Limb (tissue), 2 donors: Measurements from ENCODE around the gene TUT7.
"Not testable (repeated sequence)": the region's sequence is repeated elsewhere in the genome, so short reads cannot be mapped to it uniquely, and the experiment has no call there.

Source experiments
- DNase-seq, 2 donors: peaks; one replicate each; pipeline ENCODE4 v3.0.0-alpha.2; 2016; ENCODE audit errors: extremely low spot score in 2 of 2

TUT7 gene

GRCh38 chr9:86347991-86348390, 6.2 kb downstream of the TUT7 start:
- DNase-seq, result no peak

GRCh38 chr9:86344818-86345217, 9.4 kb downstream of the TUT7 start:
- no peak for DNase-seq

- no peak for DNase-seq
These were observed 11.9 kb downstream of the TUT7 start for GRCh38 chr9:86342269-86342668.

GRCh38 chr9:86341007-86341491, 13.2 kb downstream of the TUT7 start:
- DNase-seq, result no peak

- DNase-seq, result no peak
These were observed 13.7 kb downstream of the TUT7 start for GRCh38 chr9:86340356-86341006.

- no peak for DNase-seq
These were observed 16.6 kb downstream of the TUT7 start for GRCh38 chr9:86337469-86338108.

GRCh38 chr9:86336058-86336457, 18.2 kb downstream of the TUT7 start:
- DNase-seq, result no peak

GRCh38 chr9:86333651-86334050, 20.6 kb downstream of the TUT7 start:
- DNase-seq, result no peak

- no peak for DNase-seq
These were observed 24.0 kb downstream of the TUT7 start for GRCh38 chr9:86330186-86330585.

- DNase-seq, result no peak
These were observed 24.6 kb downstream of the TUT7 start for GRCh38 chr9:86329649-86330048.

GRCh38 chr9:86328156-86328555, 26.1 kb downstream of the TUT7 start:
- DNase-seq, result no peak

GRCh38 chr9:86326536-86326935, 27.7 kb downstream of the TUT7 start:
- no peak for DNase-seq

GRCh38 chr9:86324901-86325300, 29.3 kb downstream of the TUT7 start:
- DNase-seq, result no peak

- DNase-seq, result no peak
These were observed 29.9 kb downstream of the TUT7 start for GRCh38 chr9:86324308-86324707.

GRCh38 chr9:86322973-86323644, 31.1 kb downstream of the TUT7 start:
- DNase-seq, result no peak

- DNase-seq, result no peak
These were observed 32.8 kb downstream of the TUT7 start for GRCh38 chr9:86321373-86321772.

GRCh38 chr9:86318187-86318586, 36.0 kb downstream of the TUT7 start:
- no peak for DNase-seq

- DNase-seq, result no peak
These were observed 39.1 kb downstream of the TUT7 start for GRCh38 chr9:86315078-86315477.

- not testable (repeated sequence) for DNase-seq
These were observed 41.3 kb downstream of the TUT7 start for GRCh38 chr9:86312959-86313358.

- DNase-seq, result no peak
These were observed 45.5 kb downstream of the TUT7 start for GRCh38 chr9:86308687-86309086.

GRCh38 chr9:86304236-86304730, 49.9 kb downstream of the TUT7 start:
- no peak for DNase-seq

- no peak for DNase-seq
These were observed 50.8 kb downstream of the TUT7 start for GRCh38 chr9:86303316-86303975.
